ENCODE results near the gene AUP1. TPM values are rescaled to one million over a fixed set of nuclear protein-coding genes. Genes with fewer than 3 reads are reported as not detected.
A peak's percentile ranks its signal among the peaks of the same experiment; 100 is the strongest.

Gene AUP1
- 10 to 100 TPM; 92.1 to 98.0 TPM for total RNA-seq

- Mint-ChIP-seq H3K36me3 (peaks cover 58% of the 10 kb centered on the region), H3K4me3 (peak within 1 kb of the TSS; percentile 98), H3K27me3 (no peaks in the 10 kb centered on the region), H3K4me1 (ENCODE audit: low read depth) (peaks cover 39% of the 10 kb centered on the region), H3K27ac (peak within 1 kb of the TSS; percentile 91), H3K9me3 (no peaks in the 10 kb centered on the region)
- POLR2A ChIA-PET, result interaction anchor here (0.6 to 4.4 kb wide), 12 partner anchors 9 to 124 kb away, joined by 3 to 31 read pairs (median 4); partner anchors contain the start of genes CCDC142, INO80B, MRPL53 and PCGF1
- peak; percentile 97 for DNase-seq
- intact Hi-C loops (cut with micrococcal nuclease), result loop anchor here (1.0 to 5.0 kb wide), 10 partner anchors 22 to 125 kb away; partner anchors contain the start of genes DOK1, LBX2, MRPL53 and PCGF1
- CTCF ChIA-PET, result interaction anchor here (0.8 to 5.3 kb wide), 6 partner anchors 20 to 75 kb away, joined by 3 to 66 read pairs (median 14); partner anchors contain the start of genes CCDC142, INO80B, TTC31 and WBP1
Observed at GRCh38 chr2:74529357-74530238, at the start of gene AUP1, which contains the start of gene HTRA2. AUP1 (minus strand) TSS chr2:74529706; CDS start chr2:74529629, 77 bp downstream. HTRA2 (plus strand) TSS chr2:74529933; CDS start chr2:74530007, 74 bp downstream.

DNA sequence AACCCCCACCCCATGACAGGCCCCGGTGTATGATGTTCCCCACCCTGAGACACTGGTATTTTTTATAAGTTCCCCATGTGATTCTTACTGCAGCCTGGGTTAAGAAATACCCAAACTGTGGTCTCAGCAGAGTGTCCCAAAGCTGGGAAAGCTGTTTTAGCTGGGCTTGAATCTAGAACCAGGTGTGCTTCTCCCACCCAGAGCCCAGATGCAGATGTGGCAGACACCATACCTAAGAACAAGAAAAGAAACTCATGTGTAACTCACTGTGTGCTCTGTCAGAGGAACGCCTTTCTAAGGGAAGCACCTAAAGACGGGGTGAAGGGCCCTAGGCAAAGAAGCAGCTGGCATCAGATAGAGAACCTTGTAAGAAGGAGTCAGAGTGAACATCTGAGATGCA, 48.9 kb upstream of the AUP1 start:
- intact Hi-C loops (cut with micrococcal nuclease), result no loop called here
- peaks cover 25% of the 10 kb centered on the region for H3K4me1 Mint-ChIP-seq (ENCODE audit: low read depth)
- no peak overlapping the region for H3K27ac Mint-ChIP-seq
- ChIA-PET CTCF (interaction anchor here (6.2 kb wide), 1 partner anchor 9 kb away, joined by 48 read pairs; no protein-coding TSS in a partner anchor), POLR2A (no interaction called here)
- no peak overlapping the region for H3K4me3 Mint-ChIP-seq
- no peaks in the 10 kb centered on the region for H3K9me3 Mint-ChIP-seq
- H3K36me3 Mint-ChIP-seq, result no peaks in the 10 kb centered on the region
- no peaks in the 10 kb centered on the region for H3K27me3 Mint-ChIP-seq
- no peak for DNase-seq

DNA sequence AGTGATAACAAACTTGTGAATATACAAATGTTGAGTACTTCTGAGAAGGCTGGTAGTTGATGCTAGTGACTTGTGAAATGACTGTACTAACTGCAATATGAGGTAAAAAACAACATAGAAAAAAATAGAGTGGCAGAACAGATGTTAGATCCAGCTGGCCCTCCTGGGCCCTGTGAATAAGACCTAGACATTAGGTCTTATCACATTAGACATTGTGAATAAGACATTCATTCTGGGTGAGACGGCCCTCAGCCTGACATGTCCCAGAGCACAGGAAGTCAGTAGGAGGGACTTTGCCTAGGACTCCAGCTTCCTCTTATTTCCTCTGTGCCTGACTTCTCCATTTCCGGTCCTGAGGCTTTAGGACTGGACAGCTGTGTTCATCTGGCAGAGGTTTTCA, 47.9 kb upstream of the AUP1 start:
- CTCF ChIA-PET, result interaction anchor here (1.2 to 6.2 kb wide), 5 partner anchors 10 to 94 kb away, joined by 3 to 48 read pairs (median 7); partner anchors contain the start of genes CCDC142 and TTC31
- no peak overlapping the region for H3K27ac Mint-ChIP-seq
- H3K9me3 Mint-ChIP-seq, result no peaks in the 10 kb centered on the region
- no peaks in the 10 kb centered on the region for H3K36me3 Mint-ChIP-seq
- DNase-seq, result peak; percentile 37
- no peaks in the 10 kb centered on the region for H3K27me3 Mint-ChIP-seq
- intact Hi-C loops (cut with micrococcal nuclease), result no loop called here
- POLR2A ChIA-PET, result no interaction called here
- peaks cover 22% of the 10 kb centered on the region for H3K4me1 Mint-ChIP-seq (ENCODE audit: low read depth)
- H3K4me3 Mint-ChIP-seq, result no peak overlapping the region

DNA sequence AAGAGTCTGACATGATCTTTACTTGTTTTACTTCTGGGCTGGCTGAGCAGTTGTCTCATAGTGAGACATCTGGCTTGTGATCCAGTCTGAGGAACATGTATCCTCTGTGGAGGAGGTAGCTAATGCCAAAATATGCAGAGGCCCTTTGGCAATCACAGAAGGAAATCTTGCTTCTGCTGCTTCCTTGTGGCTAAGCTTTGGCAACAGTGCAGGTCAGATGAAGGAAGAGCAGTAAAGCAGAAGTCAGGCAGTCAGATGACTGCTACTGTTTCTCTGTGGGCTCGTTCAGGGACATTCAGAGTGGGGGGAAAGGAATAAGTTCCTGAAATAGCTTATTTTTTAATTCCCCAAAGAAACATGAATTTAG, 47.3 kb upstream of the AUP1 start:
- H3K4me1 Mint-ChIP-seq (ENCODE audit: low read depth), result peaks cover 24% of the 10 kb centered on the region
- no peaks in the 10 kb centered on the region for H3K36me3 Mint-ChIP-seq
- H3K27me3 Mint-ChIP-seq, result no peaks in the 10 kb centered on the region
- POLR2A ChIA-PET, result no interaction called here
- CTCF ChIA-PET, result interaction anchor here (1.2 to 6.2 kb wide), 5 partner anchors 9 to 94 kb away, joined by 3 to 48 read pairs (median 7); partner anchors contain the start of genes CCDC142 and TTC31
- H3K4me3 Mint-ChIP-seq, result no peak overlapping the region
- no peak overlapping the region for H3K27ac Mint-ChIP-seq
- no peaks in the 10 kb centered on the region for H3K9me3 Mint-ChIP-seq
- no peak for DNase-seq
- intact Hi-C loops (cut with micrococcal nuclease), result no loop called here

DNA sequence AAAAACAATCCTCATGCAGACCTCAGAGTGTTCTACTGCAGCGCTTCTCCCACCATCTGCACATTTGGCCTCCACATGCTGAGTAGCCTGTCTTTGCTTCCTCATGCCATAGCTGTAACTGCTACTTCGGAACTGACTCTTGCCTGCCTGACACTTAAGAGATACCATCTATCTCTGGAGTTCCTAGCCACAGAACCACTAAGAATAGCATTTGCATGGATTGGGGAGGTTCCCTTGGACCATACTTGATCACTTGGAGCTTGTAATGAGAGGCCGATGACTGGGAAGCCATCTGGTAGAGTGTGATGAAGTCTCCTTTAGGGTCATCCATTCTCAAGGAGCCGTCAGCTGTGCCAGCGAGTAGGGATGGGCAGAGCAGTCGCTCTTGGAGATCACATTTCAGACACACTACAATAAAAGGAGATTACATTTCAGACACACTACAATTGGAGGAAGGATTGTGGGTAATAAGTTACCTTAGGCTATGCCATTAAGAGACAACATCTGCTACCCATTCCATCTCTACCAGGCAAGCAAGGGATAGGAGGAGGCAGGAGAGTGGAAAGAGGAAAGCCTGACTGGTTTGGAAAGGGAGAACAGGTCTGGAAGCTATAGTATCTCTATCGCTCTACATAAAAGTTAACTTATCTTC, 46.8 kb upstream of the AUP1 start:
- no peaks in the 10 kb centered on the region for H3K36me3 Mint-ChIP-seq
- no peaks in the 10 kb centered on the region for H3K9me3 Mint-ChIP-seq
- peaks cover 24% of the 10 kb centered on the region for H3K4me1 Mint-ChIP-seq (ENCODE audit: low read depth)
- CTCF ChIA-PET, result interaction anchor here (0.6 to 6.2 kb wide), 6 partner anchors 9 to 93 kb away, joined by 3 to 48 read pairs (median 6); partner anchors contain the start of genes CCDC142 and TTC31
- POLR2A ChIA-PET, result no interaction called here
- H3K4me3 Mint-ChIP-seq, result no peak overlapping the region
- no peak for DNase-seq
- intact Hi-C loops (cut with micrococcal nuclease), result no loop called here
- H3K27me3 Mint-ChIP-seq, result no peaks in the 10 kb centered on the region
- H3K27ac Mint-ChIP-seq, result no peak overlapping the region

DNA sequence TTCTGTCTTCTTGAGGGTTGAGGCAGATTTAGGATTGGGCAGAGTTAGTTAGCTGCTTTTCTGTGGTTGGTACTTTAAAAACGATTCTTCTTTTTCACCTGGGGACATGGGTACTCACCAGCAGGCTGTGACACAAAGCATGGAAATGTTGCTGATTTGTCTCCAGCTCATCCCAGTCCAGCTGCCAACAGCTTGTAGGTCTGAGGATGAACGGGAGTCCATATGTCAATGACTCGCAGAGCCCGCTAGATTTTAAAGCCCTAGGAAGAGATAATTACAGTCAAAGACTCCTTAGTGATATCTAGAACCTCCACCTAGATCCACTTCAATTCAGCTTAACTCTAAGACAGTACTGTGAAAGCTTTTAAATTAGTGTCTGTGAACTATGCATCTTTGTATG, 45.8 kb upstream of the AUP1 start:
- POLR2A ChIA-PET, result no interaction called here
- CTCF ChIA-PET, result interaction anchor here (0.9 to 6.2 kb wide), 5 partner anchors 9 to 92 kb away, joined by 3 to 48 read pairs (median 3); partner anchors contain the start of genes CCDC142 and TTC31
- DNase-seq, result no peak
- Mint-ChIP-seq H3K4me3 (no peak overlapping the region), H3K4me1 (ENCODE audit: low read depth) (peaks cover 24% of the 10 kb centered on the region), H3K27ac (no peak overlapping the region), H3K36me3 (no peaks in the 10 kb centered on the region), H3K27me3 (no peaks in the 10 kb centered on the region), H3K9me3 (no peaks in the 10 kb centered on the region)
- intact Hi-C loops (cut with micrococcal nuclease), result no loop called here

DNA sequence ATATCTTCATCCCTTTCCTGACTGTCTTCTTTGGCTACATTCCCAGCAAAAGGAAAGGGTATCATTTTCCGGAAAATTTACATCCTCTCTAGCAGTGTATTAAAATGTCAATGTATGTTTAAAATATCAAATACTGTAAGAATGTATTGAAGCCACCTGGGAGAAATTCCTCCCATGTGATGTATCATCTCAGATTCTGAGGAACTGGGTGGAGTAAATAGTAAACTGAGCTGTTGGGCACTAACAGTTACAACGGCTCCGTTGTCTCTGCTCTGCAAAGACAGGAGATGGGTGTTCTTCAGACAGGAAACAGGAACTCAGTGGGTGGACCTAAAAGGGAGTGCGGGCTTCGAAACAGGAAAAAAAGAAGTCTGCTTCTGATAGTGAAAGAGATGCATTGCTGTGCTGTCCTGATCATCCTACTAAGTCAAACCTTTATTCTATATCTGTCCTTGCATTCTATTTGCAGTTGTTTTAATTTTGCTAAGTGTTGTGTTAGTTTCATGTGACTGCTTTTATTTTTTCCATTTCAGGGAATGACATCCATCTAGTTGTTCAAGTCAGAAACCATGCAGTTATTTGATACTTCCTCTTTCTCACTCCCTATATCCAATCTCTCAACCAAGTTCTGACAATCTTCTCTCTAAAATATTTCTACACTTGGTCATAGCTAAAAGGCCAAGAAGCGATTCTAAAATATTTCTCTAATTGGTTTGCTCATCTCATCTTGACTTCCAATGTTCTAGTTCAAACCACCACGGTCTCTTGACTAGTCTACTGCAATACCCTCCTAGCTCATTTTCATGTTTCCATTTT, 44.4 kb upstream of the AUP1 start:
- Mint-ChIP-seq H3K27ac (no peak overlapping the region), H3K9me3 (no peaks in the 10 kb centered on the region), H3K27me3 (no peaks in the 10 kb centered on the region), H3K36me3 (no peaks in the 10 kb centered on the region), H3K4me1 (ENCODE audit: low read depth) (peaks cover 24% of the 10 kb centered on the region), H3K4me3 (peak overlapping the region; percentile 22)
- DNase-seq, result no peak
- CTCF ChIA-PET, result interaction anchor here (1.4 to 6.2 kb wide), 2 partner anchors 14 to 76 kb away, joined by 3 to 48 read pairs; no protein-coding TSS in a partner anchor
- POLR2A ChIA-PET, result no interaction called here
- intact Hi-C loops (cut with micrococcal nuclease), result loop anchor here (5.0 kb wide), 1 partner anchor 42 kb away; no protein-coding TSS in a partner anchor

GRCh38 chr2:74572178-74572925, 42.8 kb upstream of the AUP1 start:
- H3K27me3 Mint-ChIP-seq, result peaks cover 8% of the 10 kb centered on the region
- no peaks in the 10 kb centered on the region for H3K9me3 Mint-ChIP-seq
- ChIA-PET POLR2A (no interaction called here), CTCF (interaction anchor here (2.4 kb wide), 1 partner anchor 17 kb away, joined by 9 read pairs; no protein-coding TSS in a partner anchor)
- DNase-seq, result no peak
- H3K4me3 Mint-ChIP-seq, result no peak overlapping the region
- intact Hi-C loops (cut with micrococcal nuclease), result loop anchor here (5.0 kb wide), 1 partner anchor 40 kb away; no protein-coding TSS in a partner anchor
- H3K4me1 Mint-ChIP-seq (ENCODE audit: low read depth), result peaks cover 20% of the 10 kb centered on the region
- no peaks in the 10 kb centered on the region for H3K36me3 Mint-ChIP-seq
- no peak overlapping the region for H3K27ac Mint-ChIP-seq

DNA sequence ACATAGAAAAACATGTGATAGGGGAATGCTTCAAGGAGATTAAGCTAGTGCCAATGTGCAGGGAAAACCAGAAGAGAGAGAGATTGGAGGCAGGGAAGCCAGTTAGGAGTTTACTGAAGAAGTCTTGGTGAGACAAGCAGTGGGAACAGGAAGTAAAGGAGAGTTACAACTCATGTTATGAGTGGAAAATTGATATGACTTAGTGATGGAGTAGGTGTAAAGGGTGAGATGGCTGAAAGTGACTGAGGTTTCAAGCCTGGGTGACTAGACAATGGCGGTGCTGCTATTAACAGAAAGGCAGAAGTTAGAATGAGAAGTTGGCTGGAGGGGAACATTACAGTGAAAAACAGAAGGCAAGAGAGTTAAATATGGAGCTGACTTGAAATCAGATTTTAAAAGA, 41.6 kb upstream of the AUP1 start:
- DNase-seq, result peak; percentile 55
- peaks cover 25% of the 10 kb centered on the region for H3K4me1 Mint-ChIP-seq (ENCODE audit: low read depth)
- H3K27ac Mint-ChIP-seq, result no peak overlapping the region
- ChIA-PET POLR2A (no interaction called here), CTCF (interaction anchor here (1.0 to 2.4 kb wide), 2 partner anchors 16 to 18 kb away, joined by 3 to 9 read pairs; no protein-coding TSS in a partner anchor)
- peaks cover 8% of the 10 kb centered on the region for H3K27me3 Mint-ChIP-seq
- no peaks in the 10 kb centered on the region for H3K36me3 Mint-ChIP-seq
- H3K9me3 Mint-ChIP-seq, result no peaks in the 10 kb centered on the region
- no peak overlapping the region for H3K4me3 Mint-ChIP-seq
- intact Hi-C loops (cut with micrococcal nuclease), result loop anchor here (1.0 to 5.0 kb wide), 3 partner anchors 13 to 39 kb away; partner anchors contain the start of gene DOK1

DNA sequence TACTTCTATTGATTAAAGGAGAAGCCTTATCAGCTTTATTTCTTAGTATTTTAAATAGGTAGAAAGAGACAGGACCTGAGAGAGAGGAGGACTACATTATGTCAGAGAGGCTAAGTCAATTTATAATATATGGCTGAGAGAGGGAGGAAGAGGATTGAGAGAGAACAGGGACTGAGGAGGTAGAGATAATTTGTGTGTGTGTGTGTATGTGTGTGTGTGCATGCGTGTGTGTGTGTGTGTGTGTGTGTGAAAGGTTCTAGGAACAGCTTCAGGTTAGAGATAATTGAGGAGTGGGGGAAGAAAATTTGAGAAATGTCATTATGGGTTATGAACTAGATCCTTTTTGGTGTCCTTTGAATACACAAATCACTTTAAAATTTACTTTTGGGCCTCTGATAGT, 40.2 kb upstream of the AUP1 start:
- no peak for DNase-seq
- H3K27me3 Mint-ChIP-seq, result peaks cover 9% of the 10 kb centered on the region
- H3K4me1 Mint-ChIP-seq (ENCODE audit: low read depth), result peaks cover 25% of the 10 kb centered on the region
- POLR2A ChIA-PET, result no interaction called here
- H3K4me3 Mint-ChIP-seq, result no peak overlapping the region
- CTCF ChIA-PET, result interaction anchor here (2.4 kb wide), 1 partner anchor 19 kb away, joined by 9 read pairs; no protein-coding TSS in a partner anchor
- no peaks in the 10 kb centered on the region for H3K9me3 Mint-ChIP-seq
- H3K27ac Mint-ChIP-seq, result no peak overlapping the region
- H3K36me3 Mint-ChIP-seq, result no peaks in the 10 kb centered on the region
- intact Hi-C loops (cut with micrococcal nuclease), result loop anchor here (2.0 to 5.0 kb wide), 2 partner anchors 15 to 37 kb away; partner anchors contain the start of gene DOK1
